H1 (cell line): Measurements from ENCODE around the gene DIPK1B. TPM values are rescaled to one million over a fixed set of nuclear protein-coding genes. Genes with fewer than 3 reads are reported as not detected.
A peak's percentile ranks its signal among the peaks of the same experiment; 100 is the strongest.

Source experiments
- CTCF ChIA-PET: fragments of 300-600 bp; sonication (Branson Sonifier 250); formaldehyde crosslinking; loops from one replicate; lab custom pipeline; 2021; ENCODE audit not compliant: partially characterized antibody; lab: Charles Lee
- POLR2A ChIA-PET: fragments of 300-600 bp; sonication (Branson Sonifier 250); formaldehyde crosslinking; loops from one replicate; lab custom pipeline; 2021; ENCODE audit warnings: inconsistent platforms; ENCODE audit not compliant: partially characterized antibody; lab: Charles Lee
- DNase-seq, 2 experiments: peaks; one replicate each; pipeline versions ENCODE4 v3.0.0 to v3.0.0-alpha.2; 2010 to 2022; ENCODE audit warnings: low spot score in 2 of 2, low read depth in 1 of 2, mixed read lengths in 1 of 2
- FAIRE-seq: peaks from 2 replicates; lab custom pipeline; 2011; peaks lifted over from hg19 to GRCh38; lab: Jason Lieb, UNC
- H2AFZ ChIP-seq: 2 replicates; pipeline ENCODE4 v1.8.1; 2012; ENCODE audit warnings: low read length, inconsistent platforms
- H2AK5ac ChIP-seq: 2 replicates; pipeline ENCODE4 v1.6.1; 2013; ENCODE audit warnings: low read depth, low read length
- H2BK120ac ChIP-seq: replicated peaks from 2 replicates; pipeline ENCODE3; 2013; ENCODE audit warnings: low read depth, low read length, inconsistent platforms
- H2BK12ac ChIP-seq: 2 replicates; pipeline ENCODE4 v1.6.1; 2013; ENCODE audit warnings: low read depth, low read length
- H2BK15ac ChIP-seq: 2 replicates; pipeline ENCODE4 v1.6.1; 2013; ENCODE audit warnings: low read length
- H2BK20ac ChIP-seq: 2 replicates; pipeline ENCODE4 v1.6.1; 2013; ENCODE audit warnings: low read length
- H2BK5ac ChIP-seq: 2 replicates; pipeline ENCODE4 v1.6.1; 2013; ENCODE audit warnings: low read depth, low read length
- H3K14ac ChIP-seq: 2 replicates; pipeline ENCODE4 v1.6.1; 2013; ENCODE audit warnings: inconsistent platforms; ENCODE audit not compliant: insufficient read length
- H3K18ac ChIP-seq: 2 replicates; pipeline ENCODE4 v1.6.1; 2013; ENCODE audit warnings: low read length; ENCODE audit errors: extremely low read depth
- H3K23ac ChIP-seq: 2 replicates; pipeline ENCODE4 v1.6.1; 2013; ENCODE audit warnings: inconsistent platforms; ENCODE audit not compliant: insufficient read length
- H3K23me2 ChIP-seq: 2 replicates; pipeline ENCODE4 v1.6.1; 2013; ENCODE audit warnings: low read depth, low read length
- H3K27ac ChIP-seq: 2 replicates; pipeline ENCODE4 v1.6.1; 2011; ENCODE audit warnings: low read depth, low read length, inconsistent platforms
- H3K27me3 ChIP-seq, 4 experiments: replicated peaks in 1 of 4; 1 replicate in 1 of 4; 2 replicates in 3 of 4; pipeline versions ENCODE4 v1.6.1 to v1.8.1; 2011 to 2013; ENCODE audit warnings: low read length in 3 of 4, mild to moderate bottlenecking in 3 of 4, inconsistent platforms in 2 of 4, mixed read lengths in 2 of 4, moderate library complexity in 1 of 4; ENCODE audit not compliant: control insufficient read depth in 3 of 4, insufficient read depth in 3 of 4; ENCODE audit errors: extremely low read depth in 1 of 4
- H3K36me3 ChIP-seq, 4 experiments: 2 replicates each; pipeline versions ENCODE4 v1.6.1 to v1.8.1; 2011 to 2013; ENCODE audit warnings: mild to moderate bottlenecking in 4 of 4, low read length in 3 of 4, moderate library complexity in 2 of 4, control low read depth in 1 of 4, inconsistent platforms in 1 of 4; ENCODE audit not compliant: insufficient read depth in 4 of 4, control insufficient read depth in 2 of 4
- H3K4ac ChIP-seq: replicated peaks from 2 replicates; pipeline ENCODE3; 2013; ENCODE audit warnings: low read length, low read depth, mixed read lengths, inconsistent platforms; ENCODE audit not compliant: insufficient read length
- H3K4me1 ChIP-seq, 4 experiments: replicated peaks in 1 of 4; 1 replicate in 1 of 4; 2 replicates in 3 of 4; pipeline versions ENCODE4 v1.6.1 to v1.8.1; 2011 to 2013; ENCODE audit warnings: low read length in 3 of 4, inconsistent platforms in 2 of 4, mixed read lengths in 1 of 4; ENCODE audit not compliant: insufficient read depth in 4 of 4, control insufficient read depth in 3 of 4
- H3K4me2 ChIP-seq, 2 experiments: 2 replicates each; pipeline versions ENCODE4 v1.6.1 to v1.8.1; 2011 to 2013; ENCODE audit warnings: low read depth in 2 of 2, low read length in 2 of 2, control low read depth in 1 of 2, inconsistent platforms in 1 of 2, mild to moderate bottlenecking in 1 of 2; ENCODE audit not compliant: insufficient read depth in 1 of 2
- H3K4me3 ChIP-seq, 4 experiments: fragments of 200-600, 300-600 bp in 1 of 4; sonication (generic), shearing (Covaris generic), sonication (Bioruptor Twin) in 1 of 4; 2 replicates each; pipeline versions ENCODE4 v1.5.1 to v1.8.1; 2011 to 2016; ENCODE audit warnings: low read length in 4 of 4, low read depth in 3 of 4, control low read depth in 2 of 4, inconsistent platforms in 2 of 4, mild to moderate bottlenecking in 2 of 4, mixed read lengths in 1 of 4, moderate library complexity in 1 of 4; ENCODE audit not compliant: insufficient read depth in 2 of 4; ENCODE audit errors: extremely low read depth in 1 of 4
- H3K56ac ChIP-seq: replicated peaks from 2 replicates; pipeline ENCODE3; 2013; ENCODE audit warnings: low read depth, mild to moderate bottlenecking, mixed read lengths, low read length, inconsistent platforms; ENCODE audit not compliant: insufficient read length
- H3K79me1 ChIP-seq: 2 replicates; pipeline ENCODE4 v1.6.1; 2013; ENCODE audit warnings: low read depth, low read length, control low read depth
- H3K79me2 ChIP-seq, 2 experiments: 2 replicates each; pipeline versions ENCODE4 v1.6.1 to v1.8.1; 2012 to 2013; ENCODE audit warnings: low read length in 2 of 2, mild to moderate bottlenecking in 2 of 2, inconsistent platforms in 1 of 2; ENCODE audit not compliant: insufficient read depth in 2 of 2, control insufficient read depth in 1 of 2
- H3K9ac ChIP-seq, 4 experiments: replicated peaks in 1 of 4; 1 replicate in 1 of 4; 2 replicates in 3 of 4; pipeline versions ENCODE4 v1.6.1 to v1.8.1; 2011 to 2013; ENCODE audit warnings: low read depth in 3 of 4, low read length in 3 of 4, control low read depth in 2 of 4, mild to moderate bottlenecking in 2 of 4, moderate library complexity in 2 of 4, inconsistent platforms in 1 of 4; ENCODE audit errors: extremely low read depth in 1 of 4
- H3K9me3 ChIP-seq, 2 experiments: 2 replicates each; pipeline versions ENCODE4 v1.6.1 to v1.8.1; 2012 to 2013; ENCODE audit warnings: mild to moderate bottlenecking in 2 of 2, moderate library complexity in 2 of 2, control low read depth in 1 of 2, inconsistent platforms in 1 of 2, low read depth in 1 of 2, low read length in 1 of 2, mixed read lengths in 1 of 2; ENCODE audit not compliant: insufficient read depth in 2 of 2
- H4K20me1 ChIP-seq, 2 experiments: replicated peaks in 1 of 2; 2 replicates each; pipeline versions ENCODE3 to v1.8.1; 2011 to 2013; ENCODE audit warnings: inconsistent platforms in 2 of 2, low read length in 2 of 2, mild to moderate bottlenecking in 1 of 2; ENCODE audit not compliant: insufficient read depth in 2 of 2, control insufficient read depth in 1 of 2
- H4K5ac ChIP-seq: 2 replicates; pipeline ENCODE4 v1.6.1; 2013; ENCODE audit warnings: low read length, low read depth, mixed read lengths, inconsistent platforms; ENCODE audit not compliant: insufficient read length
- H4K8ac ChIP-seq: 2 replicates; pipeline ENCODE4 v1.8.0; 2013; ENCODE audit warnings: mild to moderate bottlenecking, moderate library complexity, low read length, inconsistent platforms; ENCODE audit not compliant: insufficient read depth; ENCODE audit errors: extremely low read depth
- H4K91ac ChIP-seq: replicated peaks from 2 replicates; pipeline ENCODE3; 2013; ENCODE audit warnings: low read length, mixed read lengths, inconsistent platforms; ENCODE audit not compliant: insufficient read length
- CHD1 ChIP-seq: IDR thresholded peaks from 2 replicates; pipeline ENCODE4 v1.6.1; 2012; ENCODE audit warnings: low read depth, low read length, improper control_type of control experiment
- GABPA ChIP-seq: IDR thresholded peaks from 2 replicates; pipeline ENCODE4 v1.6.1; 2011; ENCODE audit warnings: mild to moderate bottlenecking, low read length, moderate library complexity, borderline replicate concordance; ENCODE audit not compliant: insufficient read depth
- HDAC6 ChIP-seq: IDR thresholded peaks from one replicate; pipeline ENCODE4 v1.7.1; 2012; ENCODE audit warnings: low read depth, mild to moderate bottlenecking, inconsistent platforms, low read length, moderate library complexity
- MAFK ChIP-seq: IDR thresholded peaks from 2 replicates; pipeline ENCODE4 v1.6.1; 2012; ENCODE audit warnings: low read depth, mild to moderate bottlenecking, improper control_type of control experiment, low read length
- RAD21 ChIP-seq, 2 experiments: IDR thresholded peaks in 1 of 2; conservative IDR thresholded peaks in 1 of 2; 2 replicates each; pipeline ENCODE4 v1.6.1; 2011; ENCODE audit warnings: low read depth in 2 of 2, low read length in 2 of 2, improper control_type of control experiment in 1 of 2, inconsistent platforms in 1 of 2, mild to moderate bottlenecking in 1 of 2, moderate library complexity in 1 of 2
- SAP30 ChIP-seq: fragments of 300-600 bp; sonication (generic); IDR thresholded peaks from 2 replicates; pipeline ENCODE4 v1.7.1; 2012; ENCODE audit warnings: low read length, moderate library complexity, mild to moderate bottlenecking, inconsistent platforms; ENCODE audit not compliant: insufficient read depth, insufficient replicate concordance
- SP1 ChIP-seq: IDR thresholded peaks from 2 replicates; pipeline ENCODE4 v1.6.1; 2011; ENCODE audit warnings: low read depth, low read length
- SP2 ChIP-seq: IDR thresholded peaks from 2 replicates; pipeline ENCODE4 v1.6.1; 2012; ENCODE audit warnings: mild to moderate bottlenecking, low read length, inconsistent platforms
- YY1 ChIP-seq: IDR thresholded peaks from 2 replicates; pipeline ENCODE4 v1.6.1; 2011; ENCODE audit warnings: low read depth, mild to moderate bottlenecking, low read length
- ZNF274 ChIP-seq: IDR thresholded peaks from 2 replicates; pipeline ENCODE4 v1.7.0; 2012; ENCODE audit warnings: low read length, borderline replicate concordance; ENCODE audit errors: extremely low read depth
- WGBS, 2 experiments: shearing (Covaris generic) in 1 of 2; methylation state at CpG; one replicate each; pipeline versions ENCODE4 v1.1.6 to v1.1.7; 2013 to 2015; ENCODE audit warnings: low lambda C conversion rate in 2 of 2, mixed read lengths in 2 of 2, inconsistent platforms in 1 of 2, low coverage in 1 of 2, missing lambda C conversion rate in 1 of 2; ENCODE audit not compliant: insufficient replicate concordance in 2 of 2, insufficient coverage in 1 of 2, insufficient read length in 1 of 2; ENCODE audit errors: extremely low coverage in 1 of 2, missing lambda C conversion rate in 1 of 2; 5-methylcytosine and 5-hydroxymethylcytosine counted together
- polyA plus RNA-seq, 7 experiments: library from polyadenylated mRNA; depleted of rRNA in 3 of 7; stranded (reverse) in 5 of 7; unstranded in 2 of 7; fragments of >200 nt in 5 of 7; fragments of 200-250 nt in 2 of 7; gene quantifications; 1 replicate in 5 of 7; 2 replicates in 1 of 7; 4 replicates in 1 of 7; pipeline versions ENCODE4 v1.2.1 to v1.2.3, GENCODE V29; 2011 to 2013; ENCODE audit warnings: missing spikeins in 2 of 7, mixed read lengths in 2 of 7
- total RNA-seq: library from RNA; stranded (reverse); fragmentation: NEBNext Ultra II Directional; extraction: Animal tissue kit (Norgen Biotek cat#: 25700); gene quantifications from 2 replicates; pipeline ENCODE4 v1.2.1, GENCODE V29; 2021
- TF ChIP-seq, protein P1 (sequence below), 3 experiments: IDR thresholded peaks; 1 replicate in 2 of 3; 2 replicates in 1 of 3; pipeline versions ENCODE4 v1.5.1 to v1.6.1; 2011; ENCODE audit warnings: low read length in 3 of 3, mild to moderate bottlenecking in 3 of 3, inconsistent platforms in 2 of 3, low read depth in 1 of 3, moderate library complexity in 1 of 3; ENCODE audit not compliant: insufficient read depth in 1 of 3; ENCODE audit errors: control extremely low read depth in 1 of 3

DIPK1B gene
- total and polyA plus RNA-seq, 2 of the 8 experiments (the other 6 are each of a cell fraction or from before 2014, with no cell fraction given): 32.3 to 64.8 TPM

- no peak overlapping the region for H4K8ac ChIP-seq
- no peaks in the 10 kb centered on the region; a peak in 2 of 7 replicates for H3K27me3 ChIP-seq
- H3K27ac ChIP-seq: no peak overlapping the region
- peak overlapping the region; percentile 61 for H4K91ac ChIP-seq
- no peak overlapping the region for H3K18ac ChIP-seq
- H4K20me1 ChIP-seq: no peaks in the 10 kb centered on the region
- no peaks in the 10 kb centered on the region for H3K79me2 ChIP-seq
- H3K9me3 ChIP-seq: no peaks in the 10 kb centered on the region
- no peak overlapping the region for H3K4me2 ChIP-seq
- H3K36me3 ChIP-seq: no peaks in the 10 kb centered on the region
- 0 out of 2 replicates have a peak overlapping the region, but pooled peaks have one; percentile 53 for H2AK5ac ChIP-seq
- H2BK120ac ChIP-seq: no peak overlapping the region
- FAIRE-seq: no peak
- no peak overlapping the region for H4K5ac ChIP-seq
- DNase-seq: no peak
- H3K23ac ChIP-seq: no peak overlapping the region
- H3K9ac ChIP-seq: no peak overlapping the region
- H3K23me2 ChIP-seq: no peaks in the 10 kb centered on the region; the same call in 1 of the 2 replicates
- H3K4ac ChIP-seq: no peak overlapping the region
- H3K79me1 ChIP-seq: no peaks in the 10 kb centered on the region
- peak overlapping the region; percentile 52 for H2BK5ac ChIP-seq
- no peak overlapping the region for H3K14ac ChIP-seq
- H3K4me3 ChIP-seq: no peak overlapping the region
- no peak overlapping the region for H2BK20ac ChIP-seq
- CTCF ChIA-PET: interaction anchor here (1.3 to 8.5 kb wide), 2 partner anchors 14 to 183 kb away, joined by 3 to 88 read pairs; no protein-coding TSS in a partner anchor
- H3K4me1 ChIP-seq: peaks cover 0 to 13% (median 6%) of the 10 kb centered on the region in 4 experiments; a peak in 4 of 7 replicates
- POLR2A ChIA-PET: interaction anchor here (1.3 kb wide), 1 partner anchor 36 kb away, joined by 4 read pairs; no protein-coding TSS in a partner anchor
- no peak overlapping the region for H3K56ac ChIP-seq
- no peak overlapping the region; the same call in 1 of the 2 replicates for H2BK15ac ChIP-seq
- H2BK12ac ChIP-seq: no peak overlapping the region
- no peak overlapping the region for H2AFZ ChIP-seq
- WGBS, 2 experiments: 96% methylated on average over 13 of the region's 14 CpGs; no CpG with 5 or more reads in 1 of the 2 experiments
- TF ChIP-seq SP2: no peak
- no peak for TF ChIP-seq HDAC6
- no peak for TF ChIP-seq SP1
- TF ChIP-seq RAD21 (IDR thresholded peaks at IDR 0.05 in 1 of 2, conservative IDR thresholded peaks at IDR 0.05 in 1 of 2; ENCODE audit: low read depth in 2 of 2, low read length in 2 of 2): no peak
- TF ChIP-seq GABPA: no peak
- TF ChIP-seq, protein P1, sequence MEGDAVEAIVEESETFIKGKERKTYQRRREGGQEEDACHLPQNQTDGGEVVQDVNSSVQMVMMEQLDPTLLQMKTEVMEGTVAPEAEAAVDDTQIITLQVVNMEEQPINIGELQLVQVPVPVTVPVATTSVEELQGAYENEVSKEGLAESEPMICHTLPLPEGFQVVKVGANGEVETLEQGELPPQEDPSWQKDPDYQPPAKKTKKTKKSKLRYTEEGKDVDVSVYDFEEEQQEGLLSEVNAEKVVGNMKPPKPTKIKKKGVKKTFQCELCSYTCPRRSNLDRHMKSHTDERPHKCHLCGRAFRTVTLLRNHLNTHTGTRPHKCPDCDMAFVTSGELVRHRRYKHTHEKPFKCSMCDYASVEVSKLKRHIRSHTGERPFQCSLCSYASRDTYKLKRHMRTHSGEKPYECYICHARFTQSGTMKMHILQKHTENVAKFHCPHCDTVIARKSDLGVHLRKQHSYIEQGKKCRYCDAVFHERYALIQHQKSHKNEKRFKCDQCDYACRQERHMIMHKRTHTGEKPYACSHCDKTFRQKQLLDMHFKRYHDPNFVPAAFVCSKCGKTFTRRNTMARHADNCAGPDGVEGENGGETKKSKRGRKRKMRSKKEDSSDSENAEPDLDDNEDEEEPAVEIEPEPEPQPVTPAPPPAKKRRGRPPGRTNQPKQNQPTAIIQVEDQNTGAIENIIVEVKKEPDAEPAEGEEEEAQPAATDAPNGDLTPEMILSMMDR (IDR thresholded peaks at IDR 0.05; ENCODE audit: control extremely low read depth in 1 of 3, insufficient read depth in 1 of 3, low read depth in 1 of 3, low read length in 3 of 3): no peak
- no peak for TF ChIP-seq ZNF274
- no peak for TF ChIP-seq MAFK
- no peak for TF ChIP-seq YY1
- no peak for TF ChIP-seq CHD1
- TF ChIP-seq SAP30: no peak
Measured at GRCh38 chr9:136765041-136765440, 52.7 kb downstream of the DIPK1B start.
